ENCODE measurements around the gene H2BK1. TPM values are rescaled to one million over a fixed set of nuclear protein-coding genes. Genes with fewer than 3 reads are reported as not detected.
A peak's percentile ranks its signal among the peaks of the same experiment; 100 is the strongest.

The H2BK1 gene
- total RNA-seq, 1 experiment from 2014 or later = not detected

DNA sequence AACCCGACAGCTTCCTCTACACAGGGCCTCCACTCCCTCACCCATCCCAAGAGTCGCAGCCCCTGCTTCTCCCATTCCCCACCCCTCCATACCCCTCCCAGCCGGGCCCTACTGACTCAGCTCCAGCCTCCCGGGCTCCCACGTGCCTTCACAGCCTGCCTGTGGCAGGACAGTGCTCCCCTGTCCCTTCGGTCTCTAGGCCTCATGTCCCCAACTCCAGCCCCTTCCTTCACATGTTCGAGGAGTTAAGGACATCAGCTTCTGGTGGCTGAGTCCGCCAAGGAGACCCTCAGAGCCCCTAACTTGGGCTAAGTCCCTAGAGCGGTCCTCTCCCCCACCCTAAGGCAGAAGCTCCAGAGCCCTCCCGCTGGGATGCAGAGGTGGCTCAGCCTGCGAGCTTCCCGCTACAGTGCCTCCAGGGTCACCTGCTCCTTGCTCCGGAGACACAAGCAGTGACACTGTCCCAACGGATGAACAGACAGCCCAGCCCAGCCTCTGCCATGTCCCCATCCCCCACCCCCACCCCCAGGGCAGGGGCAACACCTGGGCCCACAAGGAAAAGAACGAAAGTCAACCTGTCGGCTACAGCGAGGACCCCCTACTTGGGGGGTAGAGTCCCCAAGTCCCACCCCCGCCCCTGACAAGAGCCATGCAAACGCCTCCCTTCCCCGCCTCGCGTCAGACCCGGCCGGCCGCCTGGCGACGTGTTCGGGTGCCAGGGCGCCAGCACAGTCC lies 37.5 kb upstream of the H2BK1 start:
- Histone ChIP-seq H3K27ac (ENCODE audit: low read length) (peak overlapping the region; percentile 75), H3K27me3 (ENCODE audit: control insufficient read depth, insufficient read depth, low read length) (no peaks in the 10 kb centered on the region), H3K36me3 (ENCODE audit: control insufficient read depth, insufficient read depth, low read length) (no peaks in the 10 kb centered on the region), H3K4me1 (ENCODE audit: control insufficient read depth, insufficient read depth, low read length) (peaks cover 51% of the 10 kb centered on the region), H3K4me3 (ENCODE audit: low read depth in 2 of 2, low read length in 2 of 2) (peak overlapping the region; percentile 53 to 75), H3K9me3 (ENCODE audit: control insufficient read depth, insufficient read depth, low read depth, low read length) (no peaks in the 10 kb centered on the region)
- TF ChIP-seq SIN3A (IDR thresholded peaks at IDR 0.05; ENCODE audit: borderline replicate concordance, insufficient read depth, low read depth, low read length) = no peak
- BruUV-seq (replicated peaks) = no TSS peak
- DNase-seq (ENCODE audit: low read depth, low spot score) = no peak
- in situ Hi-C loops (cut with HindIII; ENCODE audit: low pct_unique_long_range_greater_than_20kb, low sequenced_read_pairs) = no loop called here
- CTCF ChIA-PET = interaction anchor here (0.7 to 1.0 kb wide), 2 partner anchors 21 to 158 kb away, joined by 3 to 6 read pairs; partner anchors contain the start of gene ABCF2
- POLR2A ChIA-PET = interaction anchor here (0.7 kb wide), 2 partner anchors 15 to 934 kb away, joined by 8 to 11 read pairs; partner anchors contain the start of gene CHPF2
- ATAC-seq = no peak
- intact Hi-C loops (cut with micrococcal nuclease; ENCODE audit: unreplicated experiment) = no loop called here

DNA sequence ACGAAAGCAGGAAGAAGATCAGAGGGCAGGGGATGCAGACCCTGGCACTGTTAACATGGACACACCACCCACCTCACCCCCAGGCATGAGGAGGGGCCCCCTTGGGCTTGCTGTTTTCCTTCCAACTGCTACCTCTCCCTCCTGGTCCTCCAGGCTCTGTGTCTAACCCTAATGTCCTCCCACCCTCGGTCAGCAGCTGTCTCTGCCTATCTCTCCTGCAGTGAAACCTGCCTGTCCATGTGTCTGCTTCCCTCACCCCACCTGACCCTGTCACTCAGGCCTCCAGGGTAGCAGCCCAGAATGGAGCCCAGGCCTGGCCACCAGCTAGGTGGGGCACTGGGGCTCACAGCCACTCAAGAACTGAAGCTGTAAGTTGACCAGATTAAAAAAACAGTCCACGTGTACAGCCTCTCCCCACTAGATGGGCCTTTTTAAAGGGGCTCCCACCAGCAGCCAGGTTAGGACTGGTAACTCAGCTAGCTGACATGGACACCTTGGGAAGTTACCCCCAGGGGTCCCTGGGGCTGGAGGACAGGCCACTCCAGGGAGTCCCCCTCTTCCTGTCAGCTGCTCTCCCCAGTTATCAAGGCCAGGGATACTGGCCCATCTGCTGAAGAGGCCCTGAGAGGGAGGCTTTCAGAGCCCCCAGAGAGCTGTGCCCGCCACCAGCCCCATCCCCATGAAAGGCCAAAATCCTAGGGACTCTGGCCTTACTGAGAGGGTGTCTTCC lies 36.7 kb upstream of the H2BK1 start:
- peaks cover 44% of the 10 kb centered on the region for H3K4me1 ChIP-seq (ENCODE audit: control insufficient read depth, insufficient read depth, low read length)
- H3K36me3 ChIP-seq (ENCODE audit: control insufficient read depth, insufficient read depth, low read length) = no peaks in the 10 kb centered on the region
- ATAC-seq (0 out of 2 replicates have a peak, but pooled peaks have one; percentile 0), DNase-seq (ENCODE audit: low read depth, low spot score) (no peak)
- H3K27ac ChIP-seq (ENCODE audit: low read length) = no peak overlapping the region; the same call in 1 of the 2 replicates
- peak overlapping the region in 1 of 2 experiments; percentile 75; a peak in 2 of 4 replicates for H3K4me3 ChIP-seq (ENCODE audit: low read depth in 2 of 2, low read length in 2 of 2)
- BruUV-seq (replicated peaks) = no TSS peak
- in situ Hi-C loops (cut with HindIII; ENCODE audit: low pct_unique_long_range_greater_than_20kb, low sequenced_read_pairs) (no loop called here), intact Hi-C loops (cut with micrococcal nuclease; ENCODE audit: unreplicated experiment) (no loop called here)
- H3K9me3 ChIP-seq (ENCODE audit: control insufficient read depth, insufficient read depth, low read depth, low read length) = no peaks in the 10 kb centered on the region
- ChIA-PET CTCF (interaction anchor here (1.0 kb wide), 1 partner anchor 20 kb away, joined by 6 read pairs; the partner anchor contains the start of gene ABCF2), POLR2A (interaction anchor here (0.7 kb wide), 1 partner anchor 15 kb away, joined by 8 read pairs; the partner anchor contains the start of gene CHPF2)
- no peaks in the 10 kb centered on the region for H3K27me3 ChIP-seq (ENCODE audit: control insufficient read depth, insufficient read depth, low read length)
- no peak for TF ChIP-seq TCF7L2 (IDR thresholded peaks at IDR 0.05; ENCODE audit: low read depth, low read length)
- no peak for TF ChIP-seq SIN3A (IDR thresholded peaks at IDR 0.05; ENCODE audit: borderline replicate concordance, insufficient read depth, low read depth, low read length)
- TF ChIP-seq POLR2AphosphoS5 (IDR thresholded peaks at IDR 0.05; ENCODE audit: low read depth, low read length) = no peak
- no peak for TF ChIP-seq REST (IDR thresholded peaks at IDR 0.05; ENCODE audit: insufficient read depth in 1 of 2, low read depth in 2 of 2, low read length in 1 of 2)
- no peak for TF ChIP-seq CTCF (IDR thresholded peaks at IDR 0.05)

All from Panc1 (cell line).